Measurements from ENCODE around the gene RPS19BP1. TPM values are rescaled to one million over a fixed set of nuclear protein-coding genes. Genes with fewer than 3 reads are reported as not detected.

Gene RPS19BP1
- total and polyA plus RNA-seq, 8 donors, result 25.9 to 117 (median 36.7) TPM

GRCh38 chr22:39528681-39529486 lies 3.7 kb downstream of the RPS19BP1 start:
- H3K4me1 ChIP-seq, result peaks cover 20 to 40% (median 25%) of the 10 kb centered on the region in 3 donors
- intact Hi-C loops (cut with DNase I), result loop anchor here in 1 of 3 donors (5.0 to 10.0 kb wide), 3 partner anchors 37 to 354 kb away; partner anchors contain the start of gene RPL3
- peak; percentile 84 to 97 (median 92) for DNase-seq
- TF ChIP-seq CTCF (IDR thresholded peaks at IDR 0.05), result peak; percentile 86 to 96 (median 89)
- H3K36me3 ChIP-seq, result peaks cover 0 to 11% (median 0%) of the 10 kb centered on the region in 3 donors
- H3K9me3 ChIP-seq, result no peaks in the 10 kb centered on the region
- peak; percentile 55 to 75 (median 63) for ATAC-seq
- no peak for FAIRE-seq
- 25 to 28% methylated on average over 31 to 32 of the region's 32 CpGs for WGBS, 2 donors
- peak overlapping the region in 1 of 4 donors; percentile 29 for H3K4me3 ChIP-seq
- peak overlapping the region in 1 of 4 donors; percentile 34 for H3K27ac ChIP-seq
- no peaks in the 10 kb centered on the region for H3K27me3 ChIP-seq

GRCh38 chr22:39528080-39528661 lies 4.4 kb downstream of the RPS19BP1 start:
- Histone ChIP-seq H3K27me3 (no peaks in the 10 kb centered on the region), H3K9me3 (no peaks in the 10 kb centered on the region), H3K4me3 (no peak overlapping the region), H3K4me1 (peaks cover 20 to 47% (median 25%) of the 10 kb centered on the region in 3 donors), H3K36me3 (peaks cover 0 to 12% (median 0%) of the 10 kb centered on the region in 3 donors), H3K27ac (peak overlapping the region in 2 of 4 donors; percentile 41 to 46)
- DNase-seq (peak in 2 of 6 donors; percentile 36 to 60), ATAC-seq (no peak), FAIRE-seq (no peak)
- 65 to 71% methylated on average over 12 of the region's 12 CpGs for WGBS, 2 donors
- no peak for TF ChIP-seq CTCF (IDR thresholded peaks at IDR 0.05)
- intact Hi-C loops (cut with DNase I), result loop anchor here in 1 of 3 donors (5.0 to 10.0 kb wide), 3 partner anchors 36 to 353 kb away; partner anchors contain the start of gene RPL3

GRCh38 chr22:39527481-39527961 lies 5.0 kb downstream of the RPS19BP1 start:
- ATAC-seq, result no peak
- TF ChIP-seq CTCF (IDR thresholded peaks at IDR 0.05), result no peak
- no peaks in the 10 kb centered on the region for H3K27me3 ChIP-seq
- FAIRE-seq, result no peak
- H3K9me3 ChIP-seq, result no peaks in the 10 kb centered on the region
- peak overlapping the region in 2 of 4 donors; percentile 41 to 46 for H3K27ac ChIP-seq
- intact Hi-C loops (cut with DNase I), result loop anchor here in 1 of 3 donors (5.0 to 10.0 kb wide), 3 partner anchors 35 to 353 kb away; partner anchors contain the start of gene RPL3
- WGBS, 2 donors, result 39 to 44% methylated on average over 6 of the region's 6 CpGs
- H3K4me1 ChIP-seq, result peaks cover 20 to 52% (median 25%) of the 10 kb centered on the region in 3 donors
- H3K36me3 ChIP-seq, result peaks cover 0 to 19% (median 3%) of the 10 kb centered on the region in 3 donors
- H3K4me3 ChIP-seq, result no peak overlapping the region
- peak in 3 of 6 donors; percentile 34 to 58 (median 38) for DNase-seq

GRCh38 chr22:39526736-39527171 lies 5.8 kb downstream of the RPS19BP1 start:
- DNase-seq (peak in 2 of 6 donors; percentile 31 to 61), FAIRE-seq (no peak), ATAC-seq (no peak)
- WGBS, 2 donors, result 73 to 75% methylated on average over 4 of the region's 4 CpGs
- H3K9me3 ChIP-seq, result no peaks in the 10 kb centered on the region
- intact Hi-C loops (cut with DNase I), result loop anchor here in 1 of 3 donors (5.0 to 10.0 kb wide), 3 partner anchors 34 to 352 kb away; partner anchors contain the start of gene RPL3
- no peak overlapping the region for H3K4me3 ChIP-seq
- peaks cover 20 to 50% (median 24%) of the 10 kb centered on the region in 3 donors for H3K4me1 ChIP-seq
- no peaks in the 10 kb centered on the region for H3K27me3 ChIP-seq
- H3K27ac ChIP-seq, result peak overlapping the region in 1 of 4 donors; percentile 46
- TF ChIP-seq CTCF (IDR thresholded peaks at IDR 0.05), result no peak
- peaks cover 0 to 27% (median 8%) of the 10 kb centered on the region in 3 donors for H3K36me3 ChIP-seq
